ENCODE results near the gene GET3. TPM values are rescaled to one million over a fixed set of nuclear protein-coding genes. Genes with fewer than 3 reads are reported as not detected.

Gene GET3
- total and polyA plus RNA-seq, 2 of the 13 experiments (the other 11 are each of a cell fraction or from before 2014, with no cell fraction given): 57.7 to 59.4 TPM

DNA sequence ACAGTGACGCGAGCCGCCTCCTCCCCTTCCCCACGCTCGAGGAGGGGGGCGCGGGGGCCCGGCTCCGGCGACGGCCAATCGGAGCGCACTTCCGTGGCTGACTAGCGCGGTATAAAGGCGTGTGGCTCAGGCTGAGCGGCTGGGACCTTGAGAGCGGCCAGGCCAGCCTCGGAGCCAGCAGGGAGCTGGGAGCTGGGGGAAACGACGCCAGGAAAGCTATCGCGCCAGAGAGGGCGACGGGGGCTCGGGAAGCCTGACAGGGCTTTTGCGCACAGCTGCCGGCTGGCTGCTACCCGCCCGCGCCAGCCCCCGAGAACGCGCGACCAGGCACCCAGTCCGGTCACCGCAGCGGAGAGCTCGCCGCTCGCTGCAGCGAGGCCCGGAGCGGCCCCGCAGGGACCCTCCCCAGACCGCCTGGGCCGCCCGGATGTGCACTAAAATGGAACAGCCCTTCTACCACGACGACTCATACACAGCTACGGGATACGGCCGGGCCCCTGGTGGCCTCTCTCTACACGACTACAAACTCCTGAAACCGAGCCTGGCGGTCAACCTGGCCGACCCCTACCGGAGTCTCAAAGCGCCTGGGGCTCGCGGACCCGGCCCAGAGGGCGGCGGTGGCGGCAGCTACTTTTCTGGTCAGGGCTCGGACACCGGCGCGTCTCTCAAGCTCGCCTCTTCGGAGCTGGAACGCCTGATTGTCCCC, 54.2 kb downstream of the GET3 start, which contains the start of gene JUNB (continued):
- TF ChIP-seq, protein P1, sequence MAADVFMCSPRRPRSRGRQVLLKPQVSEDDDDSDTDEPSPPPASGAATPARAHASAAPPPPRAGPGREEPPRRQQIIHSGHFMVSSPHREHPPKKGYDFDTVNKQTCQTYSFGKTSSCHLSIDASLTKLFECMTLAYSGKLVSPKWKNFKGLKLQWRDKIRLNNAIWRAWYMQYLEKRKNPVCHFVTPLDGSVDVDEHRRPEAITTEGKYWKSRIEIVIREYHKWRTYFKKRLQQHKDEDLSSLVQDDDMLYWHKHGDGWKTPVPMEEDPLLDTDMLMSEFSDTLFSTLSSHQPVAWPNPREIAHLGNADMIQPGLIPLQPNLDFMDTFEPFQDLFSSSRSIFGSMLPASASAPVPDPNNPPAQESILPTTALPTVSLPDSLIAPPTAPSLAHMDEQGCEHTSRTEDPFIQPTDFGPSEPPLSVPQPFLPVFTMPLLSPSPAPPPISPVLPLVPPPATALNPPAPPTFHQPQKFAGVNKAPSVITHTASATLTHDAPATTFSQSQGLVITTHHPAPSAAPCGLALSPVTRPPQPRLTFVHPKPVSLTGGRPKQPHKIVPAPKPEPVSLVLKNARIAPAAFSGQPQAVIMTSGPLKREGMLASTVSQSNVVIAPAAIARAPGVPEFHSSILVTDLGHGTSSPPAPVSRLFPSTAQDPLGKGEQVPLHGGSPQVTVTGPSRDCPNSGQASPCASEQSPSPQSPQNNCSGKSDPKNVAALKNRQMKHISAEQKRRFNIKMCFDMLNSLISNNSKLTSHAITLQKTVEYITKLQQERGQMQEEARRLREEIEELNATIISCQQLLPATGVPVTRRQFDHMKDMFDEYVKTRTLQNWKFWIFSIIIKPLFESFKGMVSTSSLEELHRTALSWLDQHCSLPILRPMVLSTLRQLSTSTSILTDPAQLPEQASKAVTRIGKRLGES (CRISPR knock-in tag; IDR thresholded peaks at IDR 0.05; ENCODE audit: borderline replicate concordance): no peak
- TF ChIP-seq EZH2 (conservative IDR thresholded peaks at IDR 0.05; ENCODE audit: low read depth, low read length) (no peak), EHMT2 (IDR thresholded peaks at IDR 0.05; ENCODE audit: borderline replicate concordance, low read depth, low read length) (no peak), ADNP (CRISPR knock-in tag; IDR thresholded peaks at IDR 0.05) (no peak), HMGA1 (CRISPR knock-in tag; conservative IDR thresholded peaks at IDR 0.05) (no peak), HES4 (CRISPR knock-in tag; IDR thresholded peaks at IDR 0.05; ENCODE audit: borderline replicate concordance) (peak; percentile 81; the same call in 1 of the 2 replicates), GATAD1 (CRISPR knock-in tag; IDR thresholded peaks at IDR 0.05) (peak; percentile 83), CAMTA2 (CRISPR knock-in tag; IDR thresholded peaks at IDR 0.05; ENCODE audit: borderline replicate concordance) (no peak; the same call in 1 of the 2 replicates), CC2D1A (CRISPR knock-in tag; IDR thresholded peaks at IDR 0.05) (no peak), AKAP8 (CRISPR knock-in tag; IDR thresholded peaks at IDR 0.05) (peak; percentile 66; the same call in 1 of the 2 replicates), FOXP1 (IDR thresholded peaks at IDR 0.05) (no peak), FOXP1 (CRISPR knock-in tag; IDR thresholded peaks at IDR 0.05) (peak; percentile 69), ZNF788 (CRISPR knock-in tag; IDR thresholded peaks at IDR 0.05; ENCODE audit: borderline replicate concordance) (peak; percentile 88; the same call in 1 of the 2 replicates), IRF2 (CRISPR knock-in tag; IDR thresholded peaks at IDR 0.05) (peak; percentile 94; the same call in 1 of the 2 replicates), ISL2 (CRISPR knock-in tag; IDR thresholded peaks at IDR 0.05) (peak; percentile 71), PAWR (CRISPR knock-in tag; IDR thresholded peaks at IDR 0.05; ENCODE audit: borderline replicate concordance) (0 out of 2 replicates have a peak, but pooled peaks have one; percentile 5), ZNF33A (CRISPR knock-in tag; IDR thresholded peaks at IDR 0.05; ENCODE audit: borderline replicate concordance) (no peak), RFX3 (CRISPR knock-in tag; IDR thresholded peaks at IDR 0.05) (no peak; the same call in 1 of the 2 replicates), ZNF20 (CRISPR knock-in tag; IDR thresholded peaks at IDR 0.05) (no peak), CBX1 (IDR thresholded peaks at IDR 0.05; ENCODE audit: low read depth) (peak; percentile 98), FOXA3 (CRISPR knock-in tag; IDR thresholded peaks at IDR 0.05) (peak; percentile 98), ZFP36L2 (CRISPR knock-in tag; IDR thresholded peaks at IDR 0.05) (peak; percentile 57; the same call in 1 of the 2 replicates), HNRNPH1 (optimal IDR thresholded peaks at IDR 0.05; ENCODE audit: low read depth, low read length) (peak; percentile 53), ZFX (CRISPR knock-in tag; IDR thresholded peaks at IDR 0.05; ENCODE audit: low read depth) (peak; percentile 88), CREB1 (IDR thresholded peaks at IDR 0.05) (peak; percentile 84), CREB1 (CRISPR knock-in tag; IDR thresholded peaks at IDR 0.05) (peak; percentile 92)
- TF ChIP-seq, protein P2, sequence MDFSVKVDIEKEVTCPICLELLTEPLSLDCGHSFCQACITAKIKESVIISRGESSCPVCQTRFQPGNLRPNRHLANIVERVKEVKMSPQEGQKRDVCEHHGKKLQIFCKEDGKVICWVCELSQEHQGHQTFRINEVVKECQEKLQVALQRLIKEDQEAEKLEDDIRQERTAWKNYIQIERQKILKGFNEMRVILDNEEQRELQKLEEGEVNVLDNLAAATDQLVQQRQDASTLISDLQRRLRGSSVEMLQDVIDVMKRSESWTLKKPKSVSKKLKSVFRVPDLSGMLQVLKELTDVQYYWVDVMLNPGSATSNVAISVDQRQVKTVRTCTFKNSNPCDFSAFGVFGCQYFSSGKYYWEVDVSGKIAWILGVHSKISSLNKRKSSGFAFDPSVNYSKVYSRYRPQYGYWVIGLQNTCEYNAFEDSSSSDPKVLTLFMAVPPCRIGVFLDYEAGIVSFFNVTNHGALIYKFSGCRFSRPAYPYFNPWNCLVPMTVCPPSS (IDR thresholded peaks at IDR 0.05): no peak
- TF ChIP-seq, protein P3, sequence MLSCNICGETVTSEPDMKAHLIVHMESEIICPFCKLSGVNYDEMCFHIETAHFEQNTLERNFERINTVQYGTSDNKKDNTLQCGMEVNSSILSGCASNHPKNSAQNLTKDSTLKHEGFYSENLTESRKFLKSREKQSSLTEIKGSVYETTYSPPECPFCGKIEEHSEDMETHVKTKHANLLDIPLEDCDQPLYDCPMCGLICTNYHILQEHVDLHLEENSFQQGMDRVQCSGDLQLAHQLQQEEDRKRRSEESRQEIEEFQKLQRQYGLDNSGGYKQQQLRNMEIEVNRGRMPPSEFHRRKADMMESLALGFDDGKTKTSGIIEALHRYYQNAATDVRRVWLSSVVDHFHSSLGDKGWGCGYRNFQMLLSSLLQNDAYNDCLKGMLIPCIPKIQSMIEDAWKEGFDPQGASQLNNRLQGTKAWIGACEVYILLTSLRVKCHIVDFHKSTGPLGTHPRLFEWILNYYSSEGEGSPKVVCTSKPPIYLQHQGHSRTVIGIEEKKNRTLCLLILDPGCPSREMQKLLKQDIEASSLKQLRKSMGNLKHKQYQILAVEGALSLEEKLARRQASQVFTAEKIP (CRISPR knock-in tag; IDR thresholded peaks at IDR 0.05; ENCODE audit: borderline replicate concordance): no peak

Measured in HepG2 (cell line).